GM21737 (cell line): ENCODE measurements around the gene SET.
"Not testable (repeated sequence)": the region's sequence is repeated elsewhere in the genome, so short reads cannot be mapped to it uniquely, and the experiment has no call there.

Source experiments
- ATAC-seq: cut with Tn5 transposase; IDR thresholded peaks from one replicate; pipeline ENCODE4 v1.9.1; 2021; ENCODE audit warnings: mild to moderate bottlenecking, moderate library complexity; ENCODE audit not compliant: unreplicated experiment

The SET gene

GRCh38 chr9:128685636-128686489 is 3.2 kb upstream of the SET start:
- ATAC-seq: no peak

GRCh38 chr9:128687453-128687852 is 1.6 kb upstream of the SET start:
- no peak for ATAC-seq

GRCh38 chr9:128689293-128689774 is 312 bp downstream of the SET start:
- peak; percentile 22 for ATAC-seq

GRCh38 chr9:128689820-128690683 is 1.0 kb downstream of the SET start:
- ATAC-seq: no peak

- ATAC-seq: no peak
Measured at GRCh38 chr9:128690684-128691034, 1.6 kb downstream of the SET start.

- not testable (repeated sequence) for ATAC-seq
Measured at GRCh38 chr9:128693738-128694137, 4.7 kb downstream of the SET start.

GRCh38 chr9:128694344-128694743 is 5.3 kb downstream of the SET start:
- no peak for ATAC-seq

GRCh38 chr9:128696923-128697707 is 8.1 kb downstream of the SET start:
- ATAC-seq: no peak

- not testable (repeated sequence) for ATAC-seq
Measured at GRCh38 chr9:128699096-128699795, 10.2 kb downstream of the SET start.

- no peak for ATAC-seq
Measured at GRCh38 chr9:128701227-128701854, 12.3 kb downstream of the SET start.

- ATAC-seq: peak; percentile 76
Measured at GRCh38 chr9:128702445-128702948, 13.5 kb downstream of the SET start, which contains the start of gene PKN3. TSS of gene PKN3 (plus strand) at chr9:128702503. CDS start at chr9:128702916, 413 bp downstream.

GRCh38 chr9:128702949-128703615 is 14.1 kb downstream of the SET start:
- ATAC-seq: no peak

GRCh38 chr9:128703616-128704355 is 14.8 kb downstream of the SET start:
- no peak for ATAC-seq

- ATAC-seq: no peak
Measured at GRCh38 chr9:128704356-128704670, 15.3 kb downstream of the SET start.

- no peak for ATAC-seq
Measured at GRCh38 chr9:128705051-128705965, 16.3 kb downstream of the SET start.

GRCh38 chr9:128706045-128706444 is 17.0 kb downstream of the SET start:
- no peak for ATAC-seq

- ATAC-seq: no peak
Measured at GRCh38 chr9:128706671-128707381, 17.8 kb downstream of the SET start.
